Activated T-helper 2 cell treated with anti-CD3 and anti-CD28 coated beads, Interferon-gamma antibody, Interleukin-2, Interleukin-4, amounts not matched to agents 10 μg/mL and 5 μg/mL and 100 μg/mL, durations not matched to agents 14 hours and 24 hours and 36 hours (primary cell): Measurements from ENCODE around the gene SUMO4. TPM values are rescaled to one million over a fixed set of nuclear protein-coding genes. Genes with fewer than 3 reads are reported as not detected.

Experiments used
- DNase-seq: peaks from one replicate; pipeline ENCODE4 v3.0.0; 2021; ENCODE audit warnings: low spot score
- H3K27ac Mint-ChIP-seq: one replicate; pipeline ENCODE4 v1.8.0; 2021; ENCODE audit warnings: mixed read lengths
- H3K27me3 Mint-ChIP-seq: one replicate; pipeline ENCODE4 v1.8.0; 2021; ENCODE audit warnings: low read depth, mixed read lengths
- H3K36me3 Mint-ChIP-seq: one replicate; pipeline ENCODE4 v1.8.0; 2021; ENCODE audit warnings: low read depth, mixed read lengths
- H3K4me1 Mint-ChIP-seq: one replicate; pipeline ENCODE4 v1.8.0; 2021; ENCODE audit warnings: low read depth, mixed read lengths
- H3K4me3 Mint-ChIP-seq: one replicate; pipeline ENCODE4 v1.8.0; 2021; ENCODE audit warnings: low read depth, mild to moderate bottlenecking, moderate library complexity, mixed read lengths
- H3K9me3 Mint-ChIP-seq: one replicate; pipeline ENCODE4 v1.8.0; 2021; ENCODE audit warnings: mixed read lengths
- intact Hi-C: fragments of 100-400 bp; cut with micrococcal nuclease; formaldehyde crosslinking; loops from one replicate; pipeline ENCODE4 v1.15.1; 2023
- total RNA-seq: library from RNA; stranded (reverse); gene quantifications from 2 replicates; pipeline ENCODE4 v1.2.3, GENCODE V29; 2022

The SUMO4 gene
- total RNA-seq, 1 donor from 2014 or later = 7.7 TPM

DNA sequence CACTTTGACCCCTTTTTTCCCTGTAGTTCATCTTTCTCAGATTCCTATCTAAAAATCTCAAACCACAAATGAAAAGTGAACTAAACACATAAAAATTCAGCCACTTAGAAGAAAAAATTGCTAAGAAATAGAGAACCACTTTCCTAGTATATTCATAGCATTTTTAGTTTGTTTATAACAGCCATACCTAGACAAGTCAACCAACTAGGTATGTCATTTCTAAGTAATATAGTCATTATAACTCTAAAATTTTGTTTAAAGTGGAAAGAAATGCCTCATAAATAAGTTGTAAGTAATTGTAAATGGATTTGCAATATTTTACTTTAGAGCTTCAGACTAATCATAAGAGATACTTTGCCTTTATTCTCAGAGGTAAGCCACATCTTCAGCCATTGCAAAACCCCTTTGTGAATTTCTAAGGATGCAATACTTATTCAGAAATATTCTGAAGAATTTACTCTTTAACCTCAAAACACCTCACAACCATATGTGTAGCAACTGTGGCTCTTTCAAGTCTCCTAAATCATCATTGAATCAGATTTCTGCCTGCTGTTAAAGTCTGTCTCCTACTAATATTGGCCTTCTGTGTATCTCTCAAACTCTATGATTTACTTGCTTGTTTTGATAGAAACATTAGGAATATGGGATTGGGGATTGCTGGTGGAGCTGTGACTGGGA lies 6.9 kb upstream of the SUMO4 start:
- H3K36me3 Mint-ChIP-seq = peaks cover 95% of the 10 kb centered on the region
- no peak for DNase-seq
- no peaks in the 10 kb centered on the region for H3K27me3 Mint-ChIP-seq
- peak overlapping the region; percentile 27 for H3K4me3 Mint-ChIP-seq
- H3K4me1 Mint-ChIP-seq = peaks cover 72% of the 10 kb centered on the region
- peak overlapping the region; percentile 87 for H3K27ac Mint-ChIP-seq
- intact Hi-C loops = loop anchor here (2.0 to 5.0 kb wide), 4 partner anchors 36 to 181 kb away; no protein-coding TSS in a partner anchor
- peaks cover 18% of the 10 kb centered on the region for H3K9me3 Mint-ChIP-seq

DNA sequence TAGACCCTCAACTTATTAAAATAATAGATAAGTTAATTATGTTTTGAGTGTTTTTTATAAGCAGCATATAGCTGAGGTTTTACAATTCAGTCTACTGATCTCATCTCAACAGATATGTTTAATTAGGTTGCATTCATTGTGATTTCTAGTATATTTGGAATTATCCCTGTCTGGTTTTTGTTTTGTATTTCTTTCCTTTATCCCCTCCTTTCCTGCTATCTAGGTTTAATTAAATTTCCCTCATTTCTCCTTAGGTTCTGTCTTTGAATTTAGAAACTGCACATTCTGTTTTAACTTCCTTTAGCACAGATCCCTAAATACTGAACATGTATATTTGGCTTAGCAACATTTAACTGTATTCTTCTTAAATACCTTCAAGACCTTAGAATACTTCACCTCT lies 4.9 kb upstream of the SUMO4 start:
- Mint-ChIP-seq H3K27ac (peak overlapping the region; percentile 16), H3K4me3 (no peak overlapping the region), H3K4me1 (peaks cover 65% of the 10 kb centered on the region), H3K36me3 (peaks cover 93% of the 10 kb centered on the region), H3K27me3 (no peaks in the 10 kb centered on the region), H3K9me3 (peaks cover 17% of the 10 kb centered on the region)
- no peak for DNase-seq
- intact Hi-C loops = no loop called here

DNA sequence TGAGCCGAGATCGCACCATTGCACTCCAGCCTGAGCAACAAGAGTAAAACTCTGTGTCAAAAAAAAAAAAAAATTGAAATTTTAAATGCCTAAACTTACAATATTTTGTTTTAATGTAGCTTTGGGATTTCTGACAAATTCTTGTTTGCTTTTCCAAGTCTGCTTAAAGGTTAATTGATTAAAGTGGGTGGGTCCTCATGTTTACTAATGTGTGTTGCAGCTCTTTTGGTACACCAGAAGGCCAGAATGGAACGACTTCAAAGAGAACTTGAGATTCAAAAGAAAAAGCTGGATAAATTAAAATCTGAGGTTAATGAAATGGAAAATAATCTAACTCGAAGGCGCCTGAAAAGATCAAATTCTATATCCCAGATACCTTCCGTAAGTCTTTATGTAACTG lies 2.7 kb upstream of the SUMO4 start:
- Mint-ChIP-seq H3K27me3 (no peaks in the 10 kb centered on the region), H3K36me3 (peaks cover 93% of the 10 kb centered on the region), H3K4me3 (no peak overlapping the region), H3K9me3 (peaks cover 6% of the 10 kb centered on the region), H3K4me1 (peaks cover 46% of the 10 kb centered on the region), H3K27ac (no peak overlapping the region)
- intact Hi-C loops = no loop called here
- no peak for DNase-seq

DNA sequence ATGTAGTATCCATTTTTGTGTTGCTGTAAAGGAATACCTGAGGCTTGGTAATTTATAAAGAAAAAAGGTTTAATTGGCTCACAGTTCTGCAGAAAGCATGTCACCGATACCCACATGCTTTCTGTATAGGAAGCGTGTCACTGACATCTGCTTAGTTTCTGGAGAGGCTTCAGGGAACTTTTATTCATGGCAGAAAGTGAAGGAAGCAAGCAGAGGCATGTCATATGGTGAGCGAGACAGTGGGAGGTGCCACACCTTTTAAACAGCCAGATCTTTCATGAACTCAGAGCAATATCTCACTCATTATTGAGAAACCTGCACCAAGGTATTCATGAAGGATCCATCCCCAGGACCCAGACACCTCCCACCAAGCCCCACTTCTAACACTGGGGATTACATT lies 3.5 kb downstream of the SUMO4 start:
- Mint-ChIP-seq H3K4me3 (no peak overlapping the region), H3K27ac (no peak overlapping the region), H3K36me3 (peaks cover 87% of the 10 kb centered on the region), H3K4me1 (peaks cover 25% of the 10 kb centered on the region), H3K9me3 (no peaks in the 10 kb centered on the region), H3K27me3 (no peaks in the 10 kb centered on the region)
- intact Hi-C loops = no loop called here
- DNase-seq = no peak

DNA sequence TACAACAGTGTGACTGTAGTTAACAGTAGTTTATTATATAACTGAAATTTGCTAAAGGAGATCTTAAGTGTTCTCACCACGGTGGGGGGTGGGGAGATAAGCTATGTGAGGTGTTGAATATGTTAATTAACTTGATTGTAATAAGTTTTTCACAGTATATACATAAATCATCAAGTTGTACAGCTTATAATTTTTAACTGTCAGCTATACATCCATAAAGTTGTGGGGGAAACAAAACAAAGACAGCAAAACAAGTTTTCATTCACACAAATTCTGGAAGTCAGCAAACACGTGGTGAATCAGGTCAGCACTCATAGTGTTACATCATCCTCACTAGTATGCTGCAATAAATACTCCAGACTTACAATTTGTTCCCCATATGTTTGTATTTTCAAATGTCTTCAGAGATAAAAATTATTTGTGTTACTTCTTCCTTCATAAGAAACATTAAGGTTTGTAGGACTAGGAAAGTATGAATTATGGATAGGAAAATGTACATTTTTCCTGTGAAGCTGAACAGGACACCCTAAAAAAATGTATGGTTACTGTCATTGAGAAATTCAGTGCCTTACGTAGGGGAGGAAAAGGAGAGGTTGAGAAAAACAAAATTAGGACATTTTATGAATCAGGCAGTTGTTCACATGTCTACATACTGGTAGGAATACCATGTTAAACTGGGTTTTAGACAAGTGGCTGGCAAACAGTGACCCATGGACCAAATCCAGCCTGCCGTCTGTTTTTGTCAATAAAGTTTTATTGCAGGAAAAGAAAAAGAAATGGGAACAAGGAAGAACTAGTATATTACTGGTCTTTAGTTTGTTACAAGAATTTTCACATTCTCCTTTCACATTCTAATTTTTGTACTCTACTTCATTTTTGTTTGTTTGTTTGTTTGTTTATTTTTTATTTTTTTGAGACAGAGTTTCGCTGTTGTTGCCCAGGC lies 6.0 kb downstream of the SUMO4 start:
- peaks cover 27% of the 10 kb centered on the region for H3K4me1 Mint-ChIP-seq
- no peak for DNase-seq
- no peak overlapping the region for H3K4me3 Mint-ChIP-seq
- H3K9me3 Mint-ChIP-seq = no peaks in the 10 kb centered on the region
- no peaks in the 10 kb centered on the region for H3K27me3 Mint-ChIP-seq
- peaks cover 86% of the 10 kb centered on the region for H3K36me3 Mint-ChIP-seq
- intact Hi-C loops = no loop called here
- peak overlapping the region; percentile 52 for H3K27ac Mint-ChIP-seq

DNA sequence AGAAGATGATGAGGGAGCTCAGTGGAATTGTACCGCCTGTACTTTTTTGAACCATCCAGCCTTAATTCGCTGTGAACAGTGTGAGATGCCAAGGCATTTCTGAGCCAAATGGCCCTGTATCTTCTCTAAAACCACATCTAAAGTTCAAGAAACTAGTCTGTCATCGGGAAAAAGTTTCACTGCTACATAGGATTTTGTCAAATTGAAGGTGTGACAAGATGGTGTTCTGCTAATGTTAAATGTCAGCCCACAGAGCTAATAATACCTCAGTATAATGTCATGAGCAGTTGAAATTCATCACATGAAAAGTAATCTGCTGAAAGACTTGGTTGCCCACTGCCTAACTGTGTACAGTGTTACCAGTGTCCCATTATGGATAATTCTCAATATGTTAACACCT lies 9.6 kb downstream of the SUMO4 start:
- intact Hi-C loops = no loop called here
- Mint-ChIP-seq H3K36me3 (peaks cover 79% of the 10 kb centered on the region), H3K9me3 (no peaks in the 10 kb centered on the region), H3K4me3 (no peak overlapping the region), H3K27me3 (no peaks in the 10 kb centered on the region), H3K4me1 (peaks cover 19% of the 10 kb centered on the region), H3K27ac (no peak overlapping the region)
- DNase-seq = no peak

DNA sequence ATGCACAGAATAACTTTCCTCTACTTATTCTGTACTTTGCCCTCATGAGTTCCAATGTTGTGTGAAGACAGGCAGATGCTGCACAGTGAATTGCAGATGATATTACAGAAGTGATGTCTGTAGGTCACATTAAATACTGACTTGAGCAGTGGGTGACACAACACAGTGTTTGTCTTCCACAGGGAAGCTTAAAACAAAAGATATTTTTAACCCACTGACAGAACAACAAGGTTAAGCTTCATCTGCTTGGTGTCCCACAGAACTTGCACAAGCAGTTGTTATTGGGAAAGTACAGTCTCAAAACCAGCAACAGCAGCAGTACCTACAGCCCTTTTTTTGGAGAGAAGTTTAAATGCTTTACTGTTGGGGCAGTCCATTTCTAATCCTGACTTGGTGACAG lies 10.5 kb downstream of the SUMO4 start:
- no peak for DNase-seq
- Mint-ChIP-seq H3K9me3 (peaks cover under 1% of the 10 kb centered on the region), H3K4me1 (peaks cover 9% of the 10 kb centered on the region), H3K27me3 (no peaks in the 10 kb centered on the region), H3K27ac (no peak overlapping the region), H3K36me3 (peaks cover 78% of the 10 kb centered on the region), H3K4me3 (no peak overlapping the region)
- intact Hi-C loops = no loop called here

DNA sequence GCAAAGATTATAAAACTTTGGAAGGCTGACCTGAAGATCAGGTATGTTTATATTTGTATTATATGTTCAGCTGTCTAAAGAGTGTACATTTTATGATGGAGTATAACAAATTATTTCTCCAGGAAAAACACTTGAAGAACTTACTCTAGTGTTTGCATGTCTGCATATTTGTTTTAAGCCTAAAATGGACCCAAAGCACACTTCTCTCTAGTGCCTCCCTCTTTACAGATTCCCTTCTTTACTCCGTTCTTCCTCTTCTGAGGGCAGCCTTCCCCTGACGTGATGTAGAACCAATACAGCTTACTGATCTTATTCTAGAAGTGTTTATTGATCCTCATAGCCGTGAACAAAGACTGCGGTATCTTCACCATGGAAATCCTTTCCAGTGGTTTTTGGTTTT lies 13.9 kb downstream of the SUMO4 start:
- no peak overlapping the region for H3K27ac Mint-ChIP-seq
- H3K4me1 Mint-ChIP-seq = peaks cover 14% of the 10 kb centered on the region
- H3K27me3 Mint-ChIP-seq = no peaks in the 10 kb centered on the region
- H3K36me3 Mint-ChIP-seq = peaks cover 69% of the 10 kb centered on the region
- no peak for DNase-seq
- intact Hi-C loops = no loop called here
- peaks cover 7% of the 10 kb centered on the region for H3K9me3 Mint-ChIP-seq
- no peak overlapping the region for H3K4me3 Mint-ChIP-seq

DNA sequence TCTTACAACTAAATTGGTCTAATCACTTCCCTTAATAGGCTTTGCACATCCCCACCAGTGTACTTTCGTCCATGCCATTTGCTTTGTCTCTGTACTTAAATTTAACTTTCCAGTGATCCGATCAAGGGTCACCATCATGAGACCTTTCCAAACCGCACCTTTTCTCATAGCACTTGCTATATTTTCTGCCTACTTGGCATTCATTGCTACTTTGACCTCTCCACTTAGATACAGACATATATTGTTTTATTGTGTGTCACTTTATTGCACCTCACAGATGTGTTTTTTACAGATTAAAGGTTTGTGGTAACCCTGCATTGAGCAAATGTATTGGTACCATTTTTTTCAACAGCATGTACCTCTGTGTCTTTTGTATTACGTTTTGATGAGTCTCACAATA lies 14.8 kb downstream of the SUMO4 start:
- Mint-ChIP-seq H3K4me1 (peaks cover 16% of the 10 kb centered on the region), H3K9me3 (peaks cover 7% of the 10 kb centered on the region), H3K4me3 (no peak overlapping the region), H3K27ac (no peak overlapping the region), H3K36me3 (peaks cover 63% of the 10 kb centered on the region), H3K27me3 (no peaks in the 10 kb centered on the region)
- DNase-seq = no peak
- intact Hi-C loops = no loop called here

DNA sequence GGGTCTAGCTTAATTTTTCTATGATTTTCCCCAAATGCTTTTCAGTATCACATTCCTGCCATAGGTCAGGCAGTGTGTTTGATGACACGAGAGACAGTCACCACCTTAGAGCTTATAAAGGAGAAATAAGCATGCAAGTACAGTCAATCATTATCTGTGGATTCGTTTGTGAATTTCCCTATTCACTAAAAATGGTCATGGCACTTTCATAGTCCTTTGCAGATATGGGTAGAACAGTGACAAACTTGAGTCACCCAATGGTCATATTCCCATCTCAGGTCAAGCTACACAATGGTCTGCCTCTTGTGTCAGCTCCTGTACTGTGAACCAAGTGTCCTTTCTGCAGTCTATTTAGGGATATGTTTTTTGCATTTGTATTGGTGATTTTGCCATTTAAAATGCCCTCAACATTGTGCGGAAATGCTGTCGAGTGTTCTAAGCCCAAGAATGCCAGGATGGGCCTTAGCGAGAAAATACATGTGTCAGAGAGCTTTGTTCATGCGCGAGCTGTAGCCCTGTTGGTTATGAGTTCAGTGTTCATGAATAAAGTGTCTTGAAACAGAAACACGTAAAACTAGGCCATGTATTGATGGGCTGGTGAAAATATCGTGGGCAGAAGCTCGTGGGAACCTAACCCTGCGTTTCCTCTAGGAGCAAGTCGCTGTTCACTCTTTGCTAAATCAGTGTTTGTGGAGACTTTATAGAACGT lies 19.8 kb downstream of the SUMO4 start:
- peaks cover 22% of the 10 kb centered on the region for H3K4me1 Mint-ChIP-seq
- H3K36me3 Mint-ChIP-seq = peaks cover 21% of the 10 kb centered on the region
- no peaks in the 10 kb centered on the region for H3K27me3 Mint-ChIP-seq
- H3K27ac Mint-ChIP-seq = no peak overlapping the region
- DNase-seq = no peak
- intact Hi-C loops = no loop called here
- no peak overlapping the region for H3K4me3 Mint-ChIP-seq
- H3K9me3 Mint-ChIP-seq = peaks cover 7% of the 10 kb centered on the region

DNA sequence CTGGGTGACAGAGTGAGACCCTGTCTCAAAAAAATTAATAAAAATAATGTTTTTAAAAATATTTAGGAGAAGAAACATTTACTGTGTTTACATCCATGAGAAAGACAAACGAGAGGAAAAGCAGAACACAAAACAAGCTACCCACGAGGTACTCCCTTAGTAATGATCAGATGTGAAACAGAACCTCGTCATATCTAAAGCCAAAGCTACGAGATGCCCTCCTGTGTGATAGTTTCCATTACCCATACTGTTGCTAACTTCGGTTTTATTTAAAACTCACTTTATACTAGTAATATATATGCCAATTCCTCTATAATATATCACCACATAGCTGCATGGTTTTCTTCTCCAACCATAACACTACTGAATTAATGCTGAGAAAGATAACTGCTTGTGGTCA lies 21.1 kb downstream of the SUMO4 start:
- Mint-ChIP-seq H3K27ac (no peak overlapping the region), H3K27me3 (no peaks in the 10 kb centered on the region), H3K36me3 (peaks cover 9% of the 10 kb centered on the region), H3K9me3 (peaks cover 1% of the 10 kb centered on the region), H3K4me1 (peaks cover 16% of the 10 kb centered on the region), H3K4me3 (no peak overlapping the region)
- no peak for DNase-seq
- intact Hi-C loops = no loop called here

DNA sequence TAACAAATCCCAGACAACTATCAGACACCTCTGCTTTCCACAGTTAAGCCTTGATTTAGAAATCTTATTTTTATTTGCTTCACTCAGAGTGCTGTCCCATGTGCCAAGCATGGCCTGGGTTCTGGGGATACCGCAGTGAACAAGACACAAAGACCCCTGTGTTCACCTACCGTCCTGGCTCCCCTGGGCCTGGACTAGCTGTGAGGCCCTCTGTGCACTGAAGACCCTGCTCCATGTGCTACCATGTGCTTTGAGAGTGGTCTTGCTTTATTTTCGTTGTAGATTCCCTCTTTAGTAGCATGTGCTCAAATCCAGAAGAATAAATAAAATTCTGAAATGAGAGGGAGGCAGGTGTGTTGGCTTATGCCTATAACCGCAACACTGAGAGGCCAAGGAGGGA lies 22.5 kb downstream of the SUMO4 start:
- peaks cover 15% of the 10 kb centered on the region for H3K4me1 Mint-ChIP-seq
- intact Hi-C loops = no loop called here
- no peaks in the 10 kb centered on the region for H3K27me3 Mint-ChIP-seq
- no peaks in the 10 kb centered on the region for H3K36me3 Mint-ChIP-seq
- H3K9me3 Mint-ChIP-seq = no peaks in the 10 kb centered on the region
- DNase-seq = no peak
- H3K27ac Mint-ChIP-seq = no peak overlapping the region
- no peak overlapping the region for H3K4me3 Mint-ChIP-seq
